ENCODE results near the gene ASB13. TPM values are rescaled to one million over a fixed set of nuclear protein-coding genes. Genes with fewer than 3 reads are reported as not detected.

The ASB13 gene
- total RNA-seq, 1 experiment from 2014 or later, result 25.9 TPM

DNA sequence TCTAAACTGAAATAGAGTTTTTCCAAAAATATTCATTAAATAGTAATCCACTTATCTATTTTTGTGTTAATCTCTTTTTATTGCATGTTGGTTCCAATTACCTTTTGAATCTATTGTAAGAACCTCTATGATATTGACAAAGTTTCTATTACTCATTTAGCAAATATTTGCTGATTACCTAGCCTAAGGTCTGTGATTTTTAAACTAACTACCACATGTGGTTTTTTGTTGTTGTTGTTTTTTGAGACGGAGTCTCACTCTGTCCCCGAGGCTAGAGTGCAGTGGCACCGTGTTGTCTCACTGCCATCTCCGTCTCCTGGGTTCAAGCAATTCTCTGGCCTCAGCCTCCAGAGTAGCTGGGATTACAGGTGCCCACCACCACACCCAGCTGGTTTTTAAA, 2.0 kb upstream of the ASB13 start:
- no peak overlapping the region for H3K9ac ChIP-seq (ENCODE audit: low read length)
- no peak overlapping the region for H2AFZ ChIP-seq (ENCODE audit: low read depth, low read length, poor library complexity, severe bottlenecking)
- no peak for ATAC-seq
- POLR2A ChIA-PET, result interaction anchor here (0.9 kb wide), 1 partner anchor 9 kb away, joined by 3 read pairs; no protein-coding TSS in a partner anchor
- TF ChIP-seq ZFX (IDR thresholded peaks at IDR 0.05) (no peak), YY1 (IDR thresholded peaks at IDR 0.05; ENCODE audit: extremely low read depth, insufficient replicate concordance, low read depth, low read length) (no peak), EZH2phosphoT487 (IDR thresholded peaks at IDR 0.05; ENCODE audit: borderline replicate concordance) (no peak), SIN3A (IDR thresholded peaks at IDR 0.05; ENCODE audit: low read depth) (no peak), POLR2AphosphoS5 (IDR thresholded peaks at IDR 0.05; ENCODE audit: low read depth, low read length) (no peak), CBX3 (IDR thresholded peaks at IDR 0.05; ENCODE audit: low read depth) (no peak), POLR2A (IDR thresholded peaks at IDR 0.05; ENCODE audit: borderline replicate concordance, extremely low read depth, insufficient read depth, insufficient read length) (no peak), TCF7L2 (IDR thresholded peaks at IDR 0.05; ENCODE audit: borderline replicate concordance, extremely low read depth, insufficient read depth, insufficient read length) (no peak), EGR1 (IDR thresholded peaks at IDR 0.05; ENCODE audit: low read depth) (no peak), SP1 (IDR thresholded peaks at IDR 0.05; ENCODE audit: low read depth) (no peak), FOSL1 (IDR thresholded peaks at IDR 0.05; ENCODE audit: low read depth) (no peak), RAD21 (IDR thresholded peaks at IDR 0.05; ENCODE audit: low read depth) (no peak), JUND (IDR thresholded peaks at IDR 0.05) (no peak), EZH2 (IDR thresholded peaks at IDR 0.05) (no peak)
- TF ChIP-seq, protein P1, sequence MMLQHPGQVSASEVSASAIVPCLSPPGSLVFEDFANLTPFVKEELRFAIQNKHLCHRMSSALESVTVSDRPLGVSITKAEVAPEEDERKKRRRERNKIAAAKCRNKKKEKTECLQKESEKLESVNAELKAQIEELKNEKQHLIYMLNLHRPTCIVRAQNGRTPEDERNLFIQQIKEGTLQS (IDR thresholded peaks at IDR 0.05), result no peak
- TF ChIP-seq, protein P2, sequence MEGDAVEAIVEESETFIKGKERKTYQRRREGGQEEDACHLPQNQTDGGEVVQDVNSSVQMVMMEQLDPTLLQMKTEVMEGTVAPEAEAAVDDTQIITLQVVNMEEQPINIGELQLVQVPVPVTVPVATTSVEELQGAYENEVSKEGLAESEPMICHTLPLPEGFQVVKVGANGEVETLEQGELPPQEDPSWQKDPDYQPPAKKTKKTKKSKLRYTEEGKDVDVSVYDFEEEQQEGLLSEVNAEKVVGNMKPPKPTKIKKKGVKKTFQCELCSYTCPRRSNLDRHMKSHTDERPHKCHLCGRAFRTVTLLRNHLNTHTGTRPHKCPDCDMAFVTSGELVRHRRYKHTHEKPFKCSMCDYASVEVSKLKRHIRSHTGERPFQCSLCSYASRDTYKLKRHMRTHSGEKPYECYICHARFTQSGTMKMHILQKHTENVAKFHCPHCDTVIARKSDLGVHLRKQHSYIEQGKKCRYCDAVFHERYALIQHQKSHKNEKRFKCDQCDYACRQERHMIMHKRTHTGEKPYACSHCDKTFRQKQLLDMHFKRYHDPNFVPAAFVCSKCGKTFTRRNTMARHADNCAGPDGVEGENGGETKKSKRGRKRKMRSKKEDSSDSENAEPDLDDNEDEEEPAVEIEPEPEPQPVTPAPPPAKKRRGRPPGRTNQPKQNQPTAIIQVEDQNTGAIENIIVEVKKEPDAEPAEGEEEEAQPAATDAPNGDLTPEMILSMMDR (IDR thresholded peaks at IDR 0.05 in 2 of 3, conservative IDR thresholded peaks at IDR 0.05 in 1 of 3; ENCODE audit: borderline replicate concordance in 1 of 3, insufficient read depth in 1 of 3, low read depth in 2 of 3, low read length in 2 of 3), result no peak
- TF ChIP-seq, protein P3, sequence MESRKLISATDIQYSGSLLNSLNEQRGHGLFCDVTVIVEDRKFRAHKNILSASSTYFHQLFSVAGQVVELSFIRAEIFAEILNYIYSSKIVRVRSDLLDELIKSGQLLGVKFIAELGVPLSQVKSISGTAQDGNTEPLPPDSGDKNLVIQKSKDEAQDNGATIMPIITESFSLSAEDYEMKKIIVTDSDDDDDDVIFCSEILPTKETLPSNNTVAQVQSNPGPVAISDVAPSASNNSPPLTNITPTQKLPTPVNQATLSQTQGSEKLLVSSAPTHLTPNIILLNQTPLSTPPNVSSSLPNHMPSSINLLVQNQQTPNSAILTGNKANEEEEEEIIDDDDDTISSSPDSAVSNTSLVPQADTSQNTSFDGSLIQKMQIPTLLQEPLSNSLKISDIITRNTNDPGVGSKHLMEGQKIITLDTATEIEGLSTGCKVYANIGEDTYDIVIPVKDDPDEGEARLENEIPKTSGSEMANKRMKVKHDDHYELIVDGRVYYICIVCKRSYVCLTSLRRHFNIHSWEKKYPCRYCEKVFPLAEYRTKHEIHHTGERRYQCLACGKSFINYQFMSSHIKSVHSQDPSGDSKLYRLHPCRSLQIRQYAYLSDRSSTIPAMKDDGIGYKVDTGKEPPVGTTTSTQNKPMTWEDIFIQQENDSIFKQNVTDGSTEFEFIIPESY (IDR thresholded peaks at IDR 0.05; ENCODE audit: extremely low read depth, insufficient replicate concordance, low read length), result no peak
- TF ChIP-seq, protein P4, sequence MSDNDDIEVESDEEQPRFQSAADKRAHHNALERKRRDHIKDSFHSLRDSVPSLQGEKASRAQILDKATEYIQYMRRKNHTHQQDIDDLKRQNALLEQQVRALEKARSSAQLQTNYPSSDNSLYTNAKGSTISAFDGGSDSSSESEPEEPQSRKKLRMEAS (IDR thresholded peaks at IDR 0.05), result no peak
- TF ChIP-seq, protein P5, sequence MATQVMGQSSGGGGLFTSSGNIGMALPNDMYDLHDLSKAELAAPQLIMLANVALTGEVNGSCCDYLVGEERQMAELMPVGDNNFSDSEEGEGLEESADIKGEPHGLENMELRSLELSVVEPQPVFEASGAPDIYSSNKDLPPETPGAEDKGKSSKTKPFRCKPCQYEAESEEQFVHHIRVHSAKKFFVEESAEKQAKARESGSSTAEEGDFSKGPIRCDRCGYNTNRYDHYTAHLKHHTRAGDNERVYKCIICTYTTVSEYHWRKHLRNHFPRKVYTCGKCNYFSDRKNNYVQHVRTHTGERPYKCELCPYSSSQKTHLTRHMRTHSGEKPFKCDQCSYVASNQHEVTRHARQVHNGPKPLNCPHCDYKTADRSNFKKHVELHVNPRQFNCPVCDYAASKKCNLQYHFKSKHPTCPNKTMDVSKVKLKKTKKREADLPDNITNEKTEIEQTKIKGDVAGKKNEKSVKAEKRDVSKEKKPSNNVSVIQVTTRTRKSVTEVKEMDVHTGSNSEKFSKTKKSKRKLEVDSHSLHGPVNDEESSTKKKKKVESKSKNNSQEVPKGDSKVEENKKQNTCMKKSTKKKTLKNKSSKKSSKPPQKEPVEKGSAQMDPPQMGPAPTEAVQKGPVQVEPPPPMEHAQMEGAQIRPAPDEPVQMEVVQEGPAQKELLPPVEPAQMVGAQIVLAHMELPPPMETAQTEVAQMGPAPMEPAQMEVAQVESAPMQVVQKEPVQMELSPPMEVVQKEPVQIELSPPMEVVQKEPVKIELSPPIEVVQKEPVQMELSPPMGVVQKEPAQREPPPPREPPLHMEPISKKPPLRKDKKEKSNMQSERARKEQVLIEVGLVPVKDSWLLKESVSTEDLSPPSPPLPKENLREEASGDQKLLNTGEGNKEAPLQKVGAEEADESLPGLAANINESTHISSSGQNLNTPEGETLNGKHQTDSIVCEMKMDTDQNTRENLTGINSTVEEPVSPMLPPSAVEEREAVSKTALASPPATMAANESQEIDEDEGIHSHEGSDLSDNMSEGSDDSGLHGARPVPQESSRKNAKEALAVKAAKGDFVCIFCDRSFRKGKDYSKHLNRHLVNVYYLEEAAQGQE (IDR thresholded peaks at IDR 0.05; ENCODE audit: low read depth), result no peak
- H3K27me3 ChIP-seq (ENCODE audit: insufficient read depth, low read length), result no peaks in the 10 kb centered on the region
- H3K36me3 ChIP-seq (ENCODE audit: control insufficient read depth in 1 of 2, insufficient read depth in 2 of 2, low read length in 2 of 2), result no peaks in the 10 kb centered on the region
- CTCF ChIA-PET, result no interaction called here
- H3K9me3 ChIP-seq (ENCODE audit: control insufficient read depth in 1 of 2, insufficient read depth in 1 of 2, low read depth in 1 of 2, low read length in 2 of 2), result peaks cover 0 to 2% of the 10 kb centered on the region in 2 experiments; a peak in 1 of 4 replicates
- no peaks in the 10 kb centered on the region for H4K20me1 ChIP-seq (ENCODE audit: insufficient read depth)
- no peak overlapping the region for H3K4me3 ChIP-seq (replicated peaks in 1 of 2; ENCODE audit: low read depth in 1 of 2, low read length in 2 of 2)
- H3K79me2 ChIP-seq (ENCODE audit: insufficient read depth, low read length), result peaks cover 12% of the 10 kb centered on the region; the same call in 1 of the 2 replicates
- DNase-seq (ENCODE audit: low read depth, low spot score), result no peak
- H3K9me2 ChIP-seq (ENCODE audit: insufficient read depth), result no peaks in the 10 kb centered on the region
- H3K4me2 ChIP-seq (ENCODE audit: low read length), result no peak overlapping the region
- H3K4me1 ChIP-seq (ENCODE audit: control insufficient read depth in 1 of 2, insufficient read depth in 2 of 2, low read length in 2 of 2), result peaks cover 9 to 22% of the 10 kb centered on the region in 2 experiments; a peak in 3 of 4 replicates
- no peak overlapping the region for H3K27ac ChIP-seq (ENCODE audit: low read depth, low read length)
- intact Hi-C loops (cut with micrococcal nuclease), result no loop called here
- BruUV-seq (replicated peaks), result no TSS peak
- RAD21 ChIA-PET (ENCODE audit: low non-redundant PET in 1 of 2, low total read pairs in 2 of 2, uncharacterized antibody in 2 of 2, unreplicated experiment in 2 of 2), result no interaction called here

Measured in HCT116 (cell line).